Breast epithelium (tissue), 4 donors: Measurements from ENCODE around the gene STAT3. TPM values are rescaled to one million over a fixed set of nuclear protein-coding genes. Genes with fewer than 3 reads are reported as not detected.

Source experiments
- DNase-seq, 2 donors: peaks; one replicate each; pipeline ENCODE4 v3.0.0-alpha.2; 2019; ENCODE audit warnings: low spot score in 2 of 2
- H3K27ac ChIP-seq, 2 donors: fragments of 200-600 bp; sonication (generic) in 1 of 2; one replicate each; pipeline ENCODE4 v1.5.1; 2016 to 2019; ENCODE audit warnings: mild to moderate bottlenecking in 1 of 2
- H3K27me3 ChIP-seq, 2 donors: fragments of 200-600 bp; sonication (generic) in 1 of 2; one replicate each; pipeline versions ENCODE4 v1.5.1 to v1.6.0; 2017 to 2019; ENCODE audit warnings: control low read depth in 1 of 2, mild to moderate bottlenecking in 1 of 2
- H3K36me3 ChIP-seq: fragments of 200-600 bp; one replicate; pipeline ENCODE4 v1.5.1; 2019
- H3K4me1 ChIP-seq, 2 donors: fragments of 200-600 bp; sonication (generic); one replicate each; pipeline ENCODE4 v1.5.1; 2016 to 2019; ENCODE audit warnings: control low read depth in 1 of 2
- H3K4me3 ChIP-seq, 3 donors: fragments of 200-600 bp; sonication (generic); 1 replicate in 2 of 3; 2 replicates in 1 of 3; pipeline ENCODE4 v1.5.1; 2016 to 2019; ENCODE audit warnings: mild to moderate bottlenecking in 3 of 3, moderate library complexity in 2 of 3
- H3K9me3 ChIP-seq, 2 donors: fragments of 200-600 bp; sonication (generic) in 1 of 2; one replicate each; pipeline ENCODE4 v1.5.1; 2016 to 2019; ENCODE audit warnings: control low read depth in 1 of 2
- CTCF ChIP-seq, 3 donors: fragments of 450-650 bp; IDR thresholded peaks; one replicate each; pipeline ENCODE4 v1.5.1; 2016 to 2017; ENCODE audit warnings: antibody characterized with exemption in 3 of 3, mild to moderate bottlenecking in 3 of 3, moderate library complexity in 3 of 3
- POLR2A ChIP-seq: fragments of 450-650 bp; IDR thresholded peaks from one replicate; pipeline ENCODE4 v1.6.1; 2016; ENCODE audit warnings: antibody characterized with exemption, mild to moderate bottlenecking, moderate library complexity
- POLR2AphosphoS5 ChIP-seq, 3 donors: sonication (generic); formaldehyde crosslinking; IDR thresholded peaks; one replicate each; pipeline ENCODE4 v1.6.1; 2017; ENCODE audit warnings: antibody characterized with exemption in 3 of 3
- intact Hi-C: fragments of 100-400 bp; cut with DNase I; formaldehyde crosslinking; loops from one replicate; pipeline ENCODE4 v1.15.1; 2023; ENCODE audit warnings: low total_unique reads
- total RNA-seq, 3 donors: library from RNA; depleted of rRNA; stranded (reverse); fragments of >200 nt; gene quantifications; one replicate each; pipeline ENCODE4 v1.1.0, GENCODE V29; 2016

The STAT3 gene
- total RNA-seq, 3 donors from 2014 or later = 193 to 322 (median 238) TPM

GRCh38 chr17:42284566-42284965, 103.7 kb downstream of the STAT3 start:
- H3K4me3 ChIP-seq = no peak overlapping the region
- H3K4me1 ChIP-seq = peaks cover 16 to 27% of the 10 kb centered on the region in 2 donors
- no peaks in the 10 kb centered on the region for H3K9me3 ChIP-seq
- TF ChIP-seq CTCF (IDR thresholded peaks at IDR 0.05) (no peak), POLR2AphosphoS5 (IDR thresholded peaks at IDR 0.05) (no peak), POLR2A (no peak)
- DNase-seq = peak in 1 of 2 donors; percentile 2
- no peaks in the 10 kb centered on the region for H3K27me3 ChIP-seq
- H3K27ac ChIP-seq = peak overlapping the region; percentile 91 to 92
- intact Hi-C loops = no loop called here
- H3K36me3 ChIP-seq = no peaks in the 10 kb centered on the region

GRCh38 chr17:42284024-42284369, 104.2 kb downstream of the STAT3 start:
- no peaks in the 10 kb centered on the region for H3K9me3 ChIP-seq
- H3K27ac ChIP-seq = peak overlapping the region; percentile 91 to 92
- TF ChIP-seq POLR2AphosphoS5 (IDR thresholded peaks at IDR 0.05) = no peak
- no peak for TF ChIP-seq POLR2A
- no peak for TF ChIP-seq CTCF (IDR thresholded peaks at IDR 0.05)
- H3K27me3 ChIP-seq = no peaks in the 10 kb centered on the region
- intact Hi-C loops = no loop called here
- H3K36me3 ChIP-seq = no peaks in the 10 kb centered on the region
- H3K4me3 ChIP-seq = no peak overlapping the region
- peaks cover 12 to 27% of the 10 kb centered on the region in 2 donors for H3K4me1 ChIP-seq
- no peak for DNase-seq

DNA sequence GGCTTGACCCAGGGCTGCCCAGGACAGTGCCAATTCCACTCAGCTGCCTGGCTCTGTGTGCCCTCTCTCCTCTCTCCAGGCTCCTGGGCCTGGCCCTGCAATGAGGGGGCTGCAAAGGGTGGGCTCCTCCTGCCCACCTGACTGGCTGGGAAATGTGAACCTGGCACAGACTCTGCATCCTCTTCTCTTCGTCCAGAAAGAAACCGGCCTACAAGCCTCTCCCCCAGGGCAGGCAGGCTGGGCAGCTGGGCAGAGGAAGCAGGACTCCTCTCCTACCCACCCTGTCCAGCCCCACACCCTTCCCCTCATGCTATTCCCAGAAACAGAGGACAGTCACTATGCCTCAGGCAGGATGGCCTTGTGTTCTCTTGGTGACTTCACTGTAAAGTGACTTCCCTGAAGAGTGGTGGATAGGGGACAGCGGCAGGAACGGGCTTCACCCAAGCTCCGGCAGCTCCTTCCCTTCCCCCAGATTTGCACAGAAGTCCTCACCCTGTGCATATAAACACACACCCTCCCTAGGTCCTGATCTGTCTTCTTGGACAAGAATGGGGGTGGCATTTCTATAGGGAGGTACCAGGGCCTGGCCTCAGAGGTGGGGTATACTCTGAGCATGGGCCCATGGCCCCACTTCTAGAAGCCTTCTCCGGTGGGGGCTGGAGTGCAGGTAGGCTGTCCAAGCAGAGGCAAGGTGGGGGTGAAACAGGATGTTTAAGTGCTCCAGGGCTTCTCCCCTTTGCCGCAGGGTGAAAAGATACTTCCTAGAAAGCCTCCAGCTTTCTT, 104.8 kb downstream of the STAT3 start:
- intact Hi-C loops = no loop called here
- Histone ChIP-seq H3K36me3 (no peaks in the 10 kb centered on the region), H3K27me3 (no peaks in the 10 kb centered on the region), H3K4me1 (peaks cover 12 to 27% of the 10 kb centered on the region in 2 donors), H3K27ac (peak overlapping the region; percentile 91 to 92), H3K9me3 (no peaks in the 10 kb centered on the region), H3K4me3 (no peak overlapping the region)
- peak; percentile 43 to 67 for DNase-seq
- TF ChIP-seq POLR2AphosphoS5 (IDR thresholded peaks at IDR 0.05) = no peak
- TF ChIP-seq CTCF (IDR thresholded peaks at IDR 0.05) = no peak
- TF ChIP-seq POLR2A = no peak

DNA sequence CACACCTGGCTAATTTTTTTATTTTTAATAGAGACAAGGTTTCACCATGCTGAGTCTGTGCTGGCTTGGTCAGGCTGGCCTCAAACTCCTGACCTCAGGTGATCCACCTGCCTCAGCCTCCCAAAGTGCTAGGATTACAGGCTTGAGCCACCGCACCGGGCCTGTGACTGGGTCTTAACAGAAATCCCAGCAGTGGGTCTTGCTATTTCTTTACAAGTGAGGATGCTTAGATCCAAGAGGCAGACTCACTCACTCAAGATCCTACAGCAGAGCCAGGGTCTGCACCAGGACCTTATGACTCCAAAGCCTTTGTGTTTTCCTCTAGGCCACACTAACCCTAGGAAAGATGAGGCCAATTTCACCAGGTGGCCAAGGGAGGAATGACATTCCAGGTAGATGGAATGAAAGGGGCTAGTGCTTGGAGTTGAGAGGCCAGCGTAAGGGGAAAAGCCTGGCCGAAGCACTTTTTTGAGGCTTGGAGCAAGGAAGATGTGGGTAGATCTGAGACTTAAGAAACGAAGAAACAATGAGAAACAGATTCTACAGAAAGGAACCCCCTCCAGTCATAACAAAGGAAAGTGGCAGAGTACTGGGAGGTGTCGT, 105.7 kb downstream of the STAT3 start:
- Histone ChIP-seq H3K27ac (peak overlapping the region; percentile 91 to 92), H3K36me3 (no peaks in the 10 kb centered on the region), H3K4me3 (no peak overlapping the region), H3K9me3 (no peaks in the 10 kb centered on the region), H3K4me1 (peaks cover 12 to 27% of the 10 kb centered on the region in 2 donors), H3K27me3 (no peaks in the 10 kb centered on the region)
- TF ChIP-seq CTCF (IDR thresholded peaks at IDR 0.05) (peak in 1 of 3 donors; percentile 22), POLR2A (no peak), POLR2AphosphoS5 (IDR thresholded peaks at IDR 0.05) (no peak)
- DNase-seq = peak in 1 of 2 donors; percentile 13
- intact Hi-C loops = no loop called here

DNA sequence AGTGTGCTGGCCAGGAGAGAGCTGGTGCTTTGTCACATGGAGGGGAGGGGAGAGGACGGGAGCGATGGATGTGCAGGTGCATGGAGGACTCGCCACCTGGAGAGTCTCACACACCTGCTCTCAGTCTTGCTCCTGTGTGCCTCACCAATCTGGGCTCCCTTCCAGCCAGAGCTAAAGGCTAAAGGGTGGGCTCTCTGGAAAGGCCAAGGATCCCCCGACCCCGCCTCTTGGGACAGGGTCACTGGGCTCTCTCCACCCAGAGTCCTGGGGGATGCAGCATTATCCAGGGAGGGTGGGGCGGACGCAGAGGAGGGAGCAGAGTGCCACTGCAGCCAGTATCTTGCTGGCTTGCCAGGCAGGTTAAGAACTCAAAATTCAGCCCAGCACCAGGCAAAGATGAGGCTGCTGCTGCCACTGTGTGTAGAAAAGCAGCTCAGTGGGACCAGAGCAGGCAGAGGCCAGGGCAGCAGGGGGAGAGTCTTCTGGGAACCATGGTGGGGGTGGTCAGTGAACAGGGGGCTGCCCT, 106.6 kb downstream of the STAT3 start:
- intact Hi-C loops = no loop called here
- Histone ChIP-seq H3K27ac (peak overlapping the region; percentile 91 to 92), H3K27me3 (no peaks in the 10 kb centered on the region), H3K4me1 (peaks cover 5 to 18% of the 10 kb centered on the region in 2 donors), H3K9me3 (no peaks in the 10 kb centered on the region), H3K36me3 (no peaks in the 10 kb centered on the region), H3K4me3 (no peak overlapping the region)
- TF ChIP-seq POLR2A (no peak), CTCF (IDR thresholded peaks at IDR 0.05) (no peak), POLR2AphosphoS5 (IDR thresholded peaks at IDR 0.05) (no peak)
- peak in 1 of 2 donors; percentile 11 for DNase-seq
